ENCODE measurements around the gene THAP7.
A peak's percentile ranks its signal among the peaks of the same experiment; 100 is the strongest.

Gene THAP7

GRCh38 chr22:20992456-20993303 lies 9.2 kb downstream of the THAP7 start:
- DNase-seq: no peak

DNA sequence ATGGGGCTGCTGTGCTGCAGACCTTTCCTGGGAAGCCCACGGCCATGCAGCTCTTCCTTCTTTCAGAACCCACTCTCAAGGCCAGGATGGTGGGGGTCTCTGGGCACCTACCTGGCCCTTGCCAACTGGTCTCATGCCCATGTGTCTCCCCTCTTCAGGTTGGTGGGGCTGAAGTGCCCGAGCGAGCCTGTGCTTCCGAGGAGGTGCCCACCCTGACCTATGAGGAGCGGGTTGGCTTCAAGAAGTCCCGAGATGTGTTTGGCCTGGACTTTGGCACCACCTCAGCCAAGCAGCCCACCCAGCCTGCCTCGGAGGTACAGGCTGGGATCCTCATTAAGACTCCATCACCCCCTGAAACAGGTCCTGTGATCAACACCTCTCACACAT lies 9.9 kb downstream of the THAP7 start:
- no peak for DNase-seq

DNA sequence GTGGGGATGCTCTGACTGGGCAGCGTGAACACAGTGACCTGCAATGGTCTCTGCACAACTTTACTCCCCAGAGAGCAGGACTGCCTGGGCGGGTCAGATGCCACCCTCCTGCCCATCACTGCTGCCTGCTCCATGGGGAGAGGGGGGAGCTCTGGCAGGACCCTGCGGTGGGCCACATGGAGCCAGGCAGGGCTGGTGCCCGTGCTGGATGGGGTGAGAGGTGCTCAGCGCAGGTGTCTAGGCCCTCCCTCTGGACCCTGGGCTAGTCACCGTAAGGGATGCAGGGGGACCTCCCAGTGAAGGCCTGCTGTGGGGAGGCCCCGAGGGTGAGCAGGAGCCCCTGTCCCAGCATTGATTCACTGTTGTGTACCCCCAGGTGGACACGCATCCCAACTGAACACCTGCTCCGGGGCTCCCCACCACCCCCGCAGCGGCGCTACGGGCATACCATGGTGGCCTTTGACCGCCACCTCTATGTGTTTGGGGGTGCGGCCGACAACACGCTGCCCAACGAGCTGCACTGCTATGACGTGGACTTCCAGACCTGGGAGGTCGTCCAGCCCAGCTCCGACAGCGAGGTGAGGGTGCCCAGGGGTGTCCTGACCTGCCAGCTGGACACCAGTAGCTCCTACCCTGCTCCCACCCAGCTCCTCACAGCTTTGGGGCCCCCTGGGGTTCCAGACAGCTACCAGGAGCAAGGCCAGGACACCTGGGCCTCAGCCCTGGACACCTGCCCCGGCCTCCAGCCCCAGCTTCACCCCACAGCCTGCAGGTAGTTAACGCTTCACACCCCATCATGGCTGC lies 10.5 kb downstream of the THAP7 start:
- no peak for DNase-seq

DNA sequence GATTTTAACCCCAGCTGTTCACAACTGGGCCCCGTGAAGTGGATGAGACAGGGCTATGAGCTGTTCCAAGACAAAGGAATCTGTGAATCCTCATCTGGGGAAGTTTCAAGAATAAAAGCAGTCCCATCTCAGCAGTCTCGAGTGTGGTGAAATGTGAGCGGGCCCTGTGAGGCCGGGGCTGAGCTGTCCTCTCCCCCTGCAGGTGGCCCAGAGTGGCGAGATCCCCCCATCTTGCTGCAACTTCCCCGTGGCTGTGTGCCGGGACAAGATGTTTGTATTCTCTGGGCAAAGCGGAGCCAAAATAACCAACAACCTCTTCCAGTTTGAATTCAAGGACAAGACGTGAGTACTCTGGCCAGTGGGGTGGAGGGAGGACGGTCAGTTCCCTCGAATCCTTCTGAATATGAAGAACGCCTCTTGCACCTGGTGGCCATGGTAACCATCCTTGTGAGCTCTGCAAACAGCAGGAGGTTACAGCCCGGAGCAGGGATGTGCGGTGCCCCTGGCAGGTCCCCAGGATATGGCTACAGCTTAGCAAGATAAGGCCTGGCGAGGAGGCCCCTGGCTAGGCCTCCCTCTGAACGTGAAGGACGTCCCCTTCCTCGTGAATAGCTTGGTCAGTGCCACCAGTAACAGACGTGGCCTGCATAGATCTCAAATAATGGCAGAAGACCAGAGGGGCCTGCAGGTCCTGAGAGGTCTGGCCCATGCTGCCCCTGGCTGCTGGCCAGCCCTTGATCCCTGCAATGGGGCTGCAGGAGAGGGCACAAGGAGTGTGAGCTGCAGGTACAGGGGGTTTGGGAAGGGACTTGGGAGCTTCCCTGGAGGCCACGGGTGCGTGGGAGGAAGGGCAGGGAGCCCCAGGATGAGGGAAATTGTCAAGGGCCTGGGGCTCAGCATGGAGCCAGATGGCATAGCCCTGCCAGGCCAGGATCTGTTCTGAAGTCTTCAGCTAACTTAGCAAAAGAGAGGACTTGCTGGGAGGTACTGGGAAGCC lies 11.4 kb downstream of the THAP7 start:
- no peak for DNase-seq

DNA sequence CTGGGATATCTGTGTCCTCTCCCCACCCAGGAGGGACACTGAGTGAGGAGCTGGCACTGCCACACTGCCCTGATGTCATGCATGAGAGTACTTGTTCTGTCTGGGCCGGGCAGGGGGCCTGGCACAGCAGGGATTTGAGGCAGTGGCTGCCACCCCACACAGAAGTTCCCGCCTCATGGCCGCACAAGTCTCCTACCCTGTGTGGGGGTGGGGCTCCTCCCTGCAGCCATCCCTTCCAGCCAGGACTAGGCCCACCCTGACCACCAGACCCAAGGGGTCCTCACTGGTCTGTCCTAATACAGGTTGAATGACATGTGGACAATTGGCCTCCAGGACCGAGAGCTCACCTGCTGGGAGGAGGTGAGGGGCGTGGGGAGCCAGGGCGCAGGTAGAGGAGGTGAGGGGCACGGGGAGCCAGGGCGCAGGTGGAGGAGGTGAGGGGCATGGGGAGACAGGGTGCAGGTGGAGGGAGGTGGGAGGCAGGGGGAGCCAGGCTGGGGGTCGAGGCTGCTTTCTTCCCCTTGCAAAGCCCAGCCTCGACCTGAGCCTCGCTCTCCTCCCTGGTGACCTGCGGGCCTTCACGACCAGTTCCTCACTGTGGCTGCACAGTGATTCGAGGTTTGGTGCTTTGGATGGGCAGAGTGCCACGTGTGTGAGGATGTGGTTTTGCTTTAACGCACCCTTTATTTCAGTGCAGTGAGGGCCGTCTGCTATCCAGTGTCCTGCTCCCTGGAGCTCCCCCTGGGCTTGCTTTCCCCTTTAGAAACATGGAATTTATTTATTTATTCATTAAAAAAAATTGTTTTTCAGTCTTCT lies 12.4 kb downstream of the THAP7 start:
- DNase-seq: no peak

GRCh38 chr22:20988573-20989322 lies 13.2 kb downstream of the THAP7 start:
- no peak for DNase-seq

DNA sequence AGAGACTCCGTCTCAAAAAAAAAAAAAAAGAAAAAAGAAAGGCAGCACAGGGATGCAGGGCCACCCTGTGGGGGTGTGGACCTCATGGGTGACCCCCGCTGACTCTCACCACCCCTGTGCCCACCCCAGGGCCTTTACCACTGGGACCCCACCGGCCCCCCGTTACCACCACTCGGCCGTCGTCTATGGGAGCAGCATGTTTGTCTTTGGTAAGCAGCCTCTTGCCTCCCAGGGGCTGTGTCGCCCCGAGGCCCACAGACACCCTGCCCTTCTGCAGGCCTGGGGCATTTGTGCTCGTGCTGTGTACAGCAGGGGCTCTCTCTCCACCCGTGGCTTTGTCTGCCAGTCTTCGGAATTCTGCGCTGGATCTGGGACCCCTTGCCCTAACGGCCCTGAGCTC lies 14.5 kb downstream of the THAP7 start:
- no peak for DNase-seq

GRCh38 chr22:20986365-20986764 lies 15.6 kb downstream of the THAP7 start:
- no peak for DNase-seq

GRCh38 chr22:20985720-20986119 lies 16.2 kb downstream of the THAP7 start:
- no peak for DNase-seq

DNA sequence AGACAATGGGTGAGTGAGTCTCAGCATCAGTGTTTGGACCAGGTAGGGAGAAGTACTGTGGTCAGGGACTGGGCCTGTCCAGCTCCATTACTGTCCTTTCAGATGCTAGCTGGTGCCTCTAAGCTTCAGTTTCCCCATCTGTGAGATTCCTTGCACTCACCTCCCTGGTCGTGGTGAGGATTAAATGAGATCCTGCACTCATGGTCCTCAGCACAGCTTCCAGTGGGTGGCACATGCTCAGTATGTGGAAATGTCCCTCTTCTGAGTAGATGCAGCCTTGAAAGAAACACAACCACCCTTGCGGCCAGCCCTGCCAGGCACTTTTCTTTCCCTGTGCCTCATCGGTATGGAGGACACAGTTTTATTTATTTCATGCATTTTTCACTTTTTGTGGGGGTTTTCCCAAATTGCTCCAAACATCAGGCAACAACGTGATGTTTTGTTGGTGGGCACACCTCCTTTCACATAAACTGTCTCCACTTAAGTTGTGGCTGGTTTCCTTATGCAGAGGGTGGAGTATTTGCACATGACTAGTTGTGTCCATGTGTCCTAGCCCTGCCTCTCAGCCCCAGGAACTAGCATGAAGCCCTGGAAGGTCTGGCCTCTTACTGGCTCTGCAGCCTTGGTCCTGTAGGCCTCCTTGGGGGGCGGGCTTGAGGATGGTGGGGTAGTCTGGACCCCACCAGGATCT lies 18.7 kb downstream of the THAP7 start:
- DNase-seq: no peak

- DNase-seq: no peak
Measured at GRCh38 chr22:20982563-20982882, 19.4 kb downstream of the THAP7 start.

GRCh38 chr22:20981787-20982562 lies 19.9 kb downstream of the THAP7 start, which contains the start of gene LZTR1:
Gene LZTR1 (plus strand): TSS chr22:20982297. CDS start chr22:20982372, 75 bp downstream.
- peak; percentile 48 for DNase-seq

DNA sequence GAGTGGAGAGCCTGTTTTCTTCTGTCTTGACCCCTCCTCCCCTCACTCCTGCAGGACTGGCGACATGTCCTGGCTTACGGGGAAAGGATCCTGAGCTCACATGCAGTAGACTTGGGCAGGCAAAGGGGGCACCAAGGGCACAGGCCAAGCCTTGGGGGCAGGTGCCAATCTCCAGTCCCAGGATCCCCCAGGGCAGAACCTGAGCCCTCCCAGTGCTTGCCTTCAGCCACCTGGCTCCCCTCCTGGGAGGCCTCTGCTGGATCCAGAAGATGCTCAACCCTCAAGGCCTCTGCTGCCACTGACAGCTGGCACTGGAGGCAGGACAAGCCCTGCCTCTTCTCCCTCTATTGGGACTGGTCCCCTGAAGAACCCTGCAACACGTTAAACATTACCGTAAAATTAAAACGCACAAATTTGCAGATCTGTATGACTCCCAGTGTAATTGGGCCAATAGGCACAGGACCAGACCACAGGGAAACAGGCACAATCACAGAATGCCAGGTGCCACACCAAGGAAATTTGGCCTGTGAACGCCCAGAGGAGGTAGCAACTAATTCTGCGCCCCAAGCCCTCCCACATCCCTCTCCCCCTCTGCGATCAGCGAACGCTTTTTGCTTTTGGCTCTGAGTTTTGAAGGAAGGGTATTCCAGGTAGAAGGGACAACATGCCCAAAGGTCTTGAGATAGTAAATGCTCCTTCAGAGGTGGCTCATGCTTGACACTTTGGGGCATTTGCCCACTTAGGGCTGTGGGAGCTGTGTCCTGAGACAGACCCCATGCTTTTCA lies 20.8 kb downstream of the THAP7 start:
- no peak for DNase-seq

DNA sequence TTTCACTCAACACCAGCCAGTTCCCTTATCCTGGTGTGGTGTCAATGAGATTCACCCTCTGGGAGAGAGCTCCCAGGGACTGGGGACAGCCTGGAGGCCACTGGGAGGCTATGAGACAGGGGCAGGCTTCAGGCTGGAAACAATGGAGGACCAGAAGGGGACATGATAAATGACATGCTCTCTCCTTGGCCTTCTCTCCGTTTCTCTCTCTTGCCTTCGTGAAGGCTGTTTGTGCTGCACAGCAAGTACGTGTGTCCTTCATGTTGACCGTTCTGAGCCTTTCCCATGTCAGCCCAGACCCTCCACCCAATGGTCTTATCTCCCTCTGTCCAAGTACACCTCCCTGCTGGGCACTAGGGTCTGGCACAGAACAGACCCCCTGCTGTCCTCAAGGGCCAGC lies 21.4 kb downstream of the THAP7 start:
- no peak for DNase-seq

GRCh38 chr22:20979940-20980453 lies 21.9 kb downstream of the THAP7 start:
- no peak for DNase-seq

GRCh38 chr22:20979243-20979809 lies 22.6 kb downstream of the THAP7 start:
- DNase-seq: no peak

DNA sequence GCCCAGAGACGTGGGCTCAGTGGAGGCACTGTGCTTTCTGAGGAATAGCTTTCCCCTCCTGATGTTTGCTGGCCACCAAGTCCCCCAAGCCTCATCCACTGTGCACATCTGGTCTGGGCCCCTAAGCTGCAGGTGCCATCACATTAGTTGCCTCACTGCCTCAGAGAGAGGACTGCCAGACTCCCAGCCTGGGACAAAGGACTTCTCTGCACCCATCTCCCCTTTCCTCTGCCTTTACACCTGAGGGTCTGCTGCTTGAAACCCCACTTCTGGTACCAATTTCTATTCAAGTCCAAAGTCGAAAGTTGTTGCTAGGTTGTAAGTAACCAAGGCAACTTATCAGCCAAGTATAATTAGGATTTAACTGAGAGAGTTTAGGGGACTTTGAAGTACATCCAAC lies 23.5 kb downstream of the THAP7 start:
- DNase-seq: no peak

GRCh38 chr22:20977516-20978170 lies 24.3 kb downstream of the THAP7 start:
- DNase-seq: no peak

All from NCI-H1694 treated with DMSO at 0.1 percent for 48 hours (cell line).